GM18870 (cell line): ENCODE measurements around the gene MYO3B.

Experiments
- ATAC-seq: cut with Tn5 transposase; IDR thresholded peaks from one replicate; pipeline ENCODE4 v1.9.1; 2021; ENCODE audit warnings: moderate library complexity; ENCODE audit not compliant: unreplicated experiment

The MYO3B gene

DNA sequence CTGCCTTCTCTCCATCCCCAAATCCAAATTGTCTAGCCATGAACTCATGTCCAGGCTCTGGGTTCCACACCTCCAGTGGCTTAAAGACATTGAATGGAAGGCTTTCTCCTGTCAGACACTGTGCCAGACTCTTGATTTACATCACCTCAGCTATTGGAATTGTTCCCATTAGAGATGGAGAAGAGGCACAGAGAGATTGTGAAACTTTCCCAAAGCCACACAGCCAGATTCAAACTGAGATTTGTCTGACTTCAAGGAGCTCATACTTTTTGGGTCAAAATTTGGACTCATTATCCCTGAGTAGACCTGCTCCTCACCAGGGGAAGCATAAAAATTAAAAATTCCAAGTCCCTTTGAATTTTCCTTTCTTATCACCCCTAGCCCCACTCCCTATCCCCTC is 18.9 kb upstream of the MYO3B start:
- no peak for ATAC-seq

DNA sequence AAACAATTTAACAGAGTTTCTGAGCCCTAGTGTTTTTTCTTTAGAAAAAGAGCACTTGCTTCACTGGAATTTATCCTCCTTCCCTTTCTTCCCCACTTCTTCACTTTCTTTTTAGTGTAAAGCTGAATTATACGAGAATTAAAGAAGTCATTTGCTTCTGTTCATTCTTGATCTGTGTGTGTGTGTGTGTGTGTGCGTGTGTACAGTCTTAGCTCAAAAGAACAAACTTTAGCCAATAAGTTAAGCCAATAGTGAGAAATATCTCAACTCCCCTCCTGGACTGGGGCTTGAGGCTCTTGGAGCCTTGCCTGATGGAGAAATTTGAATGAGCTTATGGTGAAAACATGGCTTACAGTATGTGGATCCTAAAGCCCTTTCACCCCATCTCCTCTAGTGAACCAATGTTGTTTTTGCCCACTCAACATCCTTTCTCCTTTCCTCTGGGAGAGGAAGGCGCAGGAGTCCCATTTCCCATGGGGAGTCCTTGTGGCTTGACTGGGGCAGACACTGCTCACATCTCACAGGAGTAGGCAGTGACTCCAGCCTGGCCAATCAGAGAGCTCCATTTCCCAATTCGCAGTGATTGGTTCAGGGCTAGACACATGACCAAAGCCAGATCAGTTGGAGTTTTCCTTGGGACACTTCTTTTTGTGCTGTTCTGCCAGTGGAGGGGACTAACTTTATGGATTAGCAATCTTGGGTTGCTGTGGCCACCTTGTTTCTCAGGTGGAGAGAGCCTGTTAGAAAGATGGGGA is 16.3 kb upstream of the MYO3B start:
- no peak for ATAC-seq

DNA sequence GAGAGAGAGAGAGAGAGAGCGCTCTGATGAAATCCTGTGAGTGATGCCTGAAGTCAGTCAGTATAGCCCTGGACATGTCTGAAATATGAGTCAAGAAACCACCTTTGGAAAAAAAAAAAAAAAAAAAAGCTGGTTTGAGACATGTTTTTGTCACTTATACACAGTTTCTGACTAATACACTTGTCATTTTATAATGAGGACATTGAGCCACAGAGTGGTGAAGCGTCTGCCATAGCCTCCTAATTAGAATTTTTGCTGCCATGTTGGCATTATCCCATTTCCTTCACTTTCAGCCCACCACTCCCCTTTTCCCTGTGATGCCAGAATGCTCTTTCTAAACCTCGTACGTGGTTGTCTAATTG is 15.7 kb upstream of the MYO3B start:
- ATAC-seq = no peak

DNA sequence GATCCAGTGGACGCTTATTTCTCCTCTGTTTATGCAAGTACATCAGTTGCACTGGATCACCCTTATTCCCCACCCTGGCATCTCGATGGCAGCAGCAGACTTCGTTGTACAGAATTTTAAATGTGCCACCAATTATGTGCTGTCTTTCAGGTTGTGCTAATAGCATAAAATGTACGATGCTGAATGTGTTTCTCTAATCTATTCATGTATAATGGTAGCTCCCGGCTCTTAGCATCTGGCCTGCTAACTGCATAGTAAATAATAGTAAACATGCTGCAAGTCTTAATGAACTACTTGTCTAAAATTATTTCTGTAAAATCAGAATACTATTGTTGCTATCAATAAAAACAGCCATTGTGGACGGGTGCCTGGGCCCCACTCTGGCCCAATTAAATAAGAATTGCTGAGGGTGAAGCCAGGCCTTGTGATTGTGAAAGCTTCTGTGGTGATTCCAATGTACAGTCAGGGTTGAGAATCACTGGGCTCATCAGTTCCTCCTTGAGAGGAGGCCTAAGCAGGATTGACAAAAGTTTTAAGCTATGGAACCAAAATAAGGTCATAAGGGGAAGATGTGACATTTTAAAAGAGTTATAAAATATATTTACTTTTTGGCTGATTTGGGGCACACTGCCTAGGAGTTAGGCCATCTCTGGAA is 14.4 kb upstream of the MYO3B start:
- ATAC-seq = no peak

DNA sequence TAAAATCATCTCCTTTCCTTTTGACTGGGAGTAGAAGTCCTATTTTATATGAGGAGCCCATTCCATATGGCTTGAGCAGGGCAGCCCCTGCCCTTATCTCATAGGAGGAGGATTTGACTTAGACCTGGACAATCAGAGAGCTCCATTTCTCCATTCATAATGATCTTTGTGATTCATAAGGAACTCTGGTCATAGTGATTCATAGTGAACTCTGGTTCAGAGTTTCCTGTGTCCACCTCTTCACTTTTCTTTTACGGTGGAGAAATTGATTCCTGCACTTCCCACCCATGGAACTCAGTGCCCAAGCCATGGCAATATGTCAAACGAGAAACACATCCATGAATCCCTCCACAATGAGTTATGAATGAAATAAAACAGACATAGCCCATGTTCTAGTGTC is 12.8 kb upstream of the MYO3B start:
- peak; percentile 43 for ATAC-seq

DNA sequence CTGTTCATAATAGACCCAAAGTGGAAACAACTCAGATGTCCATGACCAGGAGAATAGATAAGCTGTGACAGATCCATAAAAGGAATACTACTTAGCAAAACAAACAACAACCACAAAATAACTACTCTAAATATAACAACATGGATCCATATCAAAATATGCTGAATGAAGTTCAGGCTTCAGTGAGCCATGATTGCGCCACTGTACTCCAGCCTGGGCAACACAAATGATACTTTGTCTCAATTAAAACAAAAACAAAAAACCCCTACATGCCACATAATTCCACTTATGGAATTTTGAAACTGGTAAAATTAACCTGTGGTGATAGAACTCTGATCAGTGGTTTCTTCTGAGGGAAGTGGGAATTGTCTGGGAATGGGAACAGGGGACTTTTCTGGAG is 11.2 kb upstream of the MYO3B start:
- ATAC-seq = no peak

DNA sequence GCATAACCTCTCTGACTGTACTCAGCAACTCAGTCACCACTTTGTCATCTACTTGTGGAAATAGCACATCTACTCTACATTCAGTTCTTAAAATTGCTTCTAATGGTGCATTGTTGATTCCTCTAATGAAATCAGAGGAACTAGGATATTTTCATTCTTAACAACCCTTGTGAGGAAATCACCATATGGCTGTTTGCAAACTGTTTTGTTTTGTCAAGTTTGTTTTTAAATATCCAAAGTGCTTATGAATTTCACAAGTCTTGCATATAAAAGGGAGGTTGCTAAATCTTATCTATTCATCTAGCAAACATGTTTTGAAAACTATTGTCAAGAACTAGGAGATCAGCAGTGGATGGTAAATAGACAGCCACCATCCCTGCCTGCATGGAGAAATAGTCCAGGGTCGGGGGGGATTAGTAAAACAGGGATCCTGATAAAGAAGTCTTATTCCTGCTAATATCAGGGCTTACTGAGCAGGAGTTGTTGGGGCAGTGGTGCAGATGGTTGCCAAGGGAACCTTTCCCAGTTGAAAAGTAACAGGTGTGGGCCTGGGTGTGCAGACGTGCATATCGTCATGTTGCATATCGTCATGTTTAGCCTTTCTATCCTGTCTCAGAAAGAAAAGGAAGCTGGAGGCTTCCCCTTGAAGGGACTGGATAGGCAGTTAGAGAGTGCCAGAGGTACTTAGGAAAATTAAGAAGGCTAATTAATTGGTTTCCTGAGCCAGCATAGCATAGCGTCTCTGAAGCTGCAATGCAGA is 7.5 kb upstream of the MYO3B start:
- ATAC-seq = no peak

DNA sequence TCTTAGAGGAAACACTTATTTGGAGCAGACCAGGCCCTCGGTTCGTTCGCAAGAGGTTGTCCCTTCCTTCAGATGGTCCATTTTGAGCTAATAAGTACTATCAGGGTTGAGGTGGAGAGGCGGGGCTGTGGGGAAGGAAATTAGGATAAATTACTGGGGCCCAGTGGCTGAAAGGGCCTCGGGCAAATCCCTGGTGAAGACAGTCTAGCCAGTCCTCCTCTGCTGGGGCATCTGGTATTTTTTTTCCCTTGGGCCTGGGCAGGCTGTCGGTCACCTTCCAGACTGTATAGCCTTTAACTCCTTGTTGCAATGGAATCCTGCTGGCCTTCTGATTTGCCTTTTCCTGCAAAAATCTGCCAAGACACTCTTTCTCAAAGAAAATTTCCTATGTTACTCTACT is 1.7 kb upstream of the MYO3B start:
- ATAC-seq = no peak

DNA sequence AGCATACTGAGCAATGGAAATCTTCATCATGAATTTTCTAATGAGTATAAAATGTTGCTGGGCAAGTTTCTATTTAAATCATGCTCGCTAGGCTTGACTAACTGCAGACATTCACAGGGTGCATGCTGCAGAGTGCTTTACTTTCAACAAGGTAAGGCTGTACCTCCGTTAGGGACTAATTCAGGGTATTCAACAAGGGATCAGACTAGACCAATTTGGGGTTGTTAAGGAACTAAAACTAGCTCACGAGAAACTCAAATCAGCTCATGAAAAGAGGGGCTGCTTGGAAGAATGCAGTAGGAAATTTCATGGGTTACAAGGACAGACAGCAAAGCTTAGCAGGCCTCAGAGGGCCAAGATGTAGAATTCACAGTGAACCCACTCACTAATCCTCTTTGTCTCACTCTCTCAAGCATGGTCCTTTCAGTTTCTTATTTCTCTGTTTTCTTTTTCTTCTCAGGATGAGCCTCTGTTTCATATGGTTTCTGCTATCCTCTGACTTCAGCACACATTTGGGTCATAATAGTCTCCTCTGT is 2.2 kb downstream of the MYO3B start:
- ATAC-seq = peak; percentile 84

DNA sequence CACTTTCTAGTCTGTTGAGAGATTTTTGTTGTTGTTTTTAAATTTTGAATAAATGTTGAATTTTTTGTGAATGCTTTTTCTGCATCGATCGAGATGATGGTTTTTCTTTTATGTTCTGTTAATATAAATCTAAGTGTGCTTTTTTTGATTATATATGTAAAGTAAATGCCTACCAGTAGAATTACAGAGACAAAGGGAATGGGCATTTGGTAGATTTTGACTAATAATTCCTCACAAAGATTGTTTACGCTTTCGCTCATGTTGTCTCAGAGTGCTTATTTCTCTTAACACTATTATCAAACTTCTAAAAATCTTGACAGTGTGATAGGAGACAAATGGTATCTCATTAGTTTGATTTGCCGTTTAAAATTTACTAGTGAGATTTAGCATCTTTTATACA is 3.7 kb downstream of the MYO3B start:
- ATAC-seq = no peak

DNA sequence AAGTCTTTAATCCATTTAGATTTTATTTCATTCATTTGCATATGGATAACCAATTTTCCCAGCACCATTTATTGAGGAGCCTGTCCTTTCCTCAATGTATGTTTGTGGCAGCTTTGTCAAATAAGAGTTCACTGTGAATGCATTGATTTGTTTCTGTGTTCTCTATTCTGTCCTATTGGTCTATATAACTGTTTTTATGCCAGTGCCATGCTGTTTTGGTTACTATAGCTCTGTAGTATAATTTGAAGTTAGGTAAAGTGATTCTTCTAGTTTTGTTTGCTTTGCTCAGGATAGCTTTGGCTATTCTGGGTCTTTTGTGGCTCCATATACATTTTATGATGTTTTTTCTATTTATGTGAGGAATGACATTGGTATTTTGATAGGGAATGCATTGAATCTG is 7.4 kb downstream of the MYO3B start:
- no peak for ATAC-seq

DNA sequence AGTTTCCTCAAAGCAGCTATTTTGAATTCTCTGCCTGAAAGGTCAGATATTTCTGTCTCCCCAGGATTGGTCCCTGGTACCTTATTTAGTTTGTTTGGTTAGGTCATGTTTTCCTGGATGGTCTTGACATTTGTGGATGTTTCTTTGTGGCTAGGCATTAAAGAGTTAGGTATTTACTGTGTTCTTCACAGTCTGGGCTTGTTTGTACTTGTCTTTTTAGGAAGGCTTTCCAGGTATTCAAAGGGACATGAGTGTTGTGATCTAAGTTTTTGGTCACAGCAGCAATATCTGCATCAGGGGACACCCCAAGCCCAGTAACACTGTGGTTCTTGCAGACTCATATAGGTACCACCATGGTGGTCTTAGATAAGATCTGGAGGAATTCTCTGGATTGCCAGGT is 11.8 kb downstream of the MYO3B start:
- ATAC-seq = no peak

DNA sequence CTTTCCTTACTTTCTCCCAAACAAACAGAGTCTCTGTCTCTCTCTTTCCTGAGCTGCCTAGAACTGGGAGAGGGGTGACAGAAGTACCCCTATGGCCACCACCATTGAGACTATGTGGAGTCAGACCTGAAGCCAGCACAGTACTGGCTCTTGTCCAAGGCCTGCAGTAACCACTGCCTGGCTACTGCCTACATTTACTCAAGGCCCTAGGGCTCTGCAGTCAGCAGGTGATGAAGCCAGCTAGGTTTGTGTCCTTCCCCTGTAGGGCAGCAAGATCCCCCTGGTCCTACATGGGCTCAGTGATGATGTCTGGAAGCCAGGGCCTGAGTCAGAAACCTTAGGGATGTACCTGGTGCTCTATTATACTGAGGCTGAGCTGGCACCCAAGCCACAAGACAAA is 12.2 kb downstream of the MYO3B start:
- no peak for ATAC-seq

DNA sequence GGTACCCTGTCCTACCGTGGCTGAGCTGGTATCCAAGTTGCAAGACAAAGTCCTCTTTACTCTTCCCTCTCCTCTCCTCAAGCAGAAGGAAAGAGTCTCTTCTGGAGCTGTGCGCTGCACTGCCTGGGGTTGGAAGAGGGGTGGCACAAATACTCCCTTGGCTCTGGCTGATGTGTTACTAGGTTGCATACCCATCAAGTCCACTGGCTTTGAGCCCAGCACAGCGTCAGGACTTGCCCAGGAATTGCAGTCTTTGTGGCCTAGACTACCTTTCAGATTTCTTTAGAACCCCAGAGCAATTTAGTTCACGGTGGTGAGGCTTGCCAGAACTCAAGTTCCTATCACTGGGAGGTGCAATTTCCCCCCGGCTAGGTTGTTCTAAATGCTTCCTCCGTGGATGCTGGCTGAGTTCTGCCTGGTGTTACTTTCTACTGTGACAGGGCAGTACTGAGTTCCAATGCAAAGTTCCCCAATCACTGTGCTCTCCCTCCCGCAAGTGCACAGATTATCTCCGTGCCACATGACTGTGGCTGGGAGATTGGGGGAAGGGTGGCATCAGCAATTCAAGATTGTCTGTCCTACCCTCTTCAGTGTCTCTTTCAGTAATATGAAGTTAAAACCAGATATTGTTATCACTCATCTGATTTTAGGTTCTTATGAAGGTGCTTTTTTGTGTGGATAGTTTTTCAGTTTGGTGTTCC is 13.4 kb downstream of the MYO3B start:
- no peak for ATAC-seq

DNA sequence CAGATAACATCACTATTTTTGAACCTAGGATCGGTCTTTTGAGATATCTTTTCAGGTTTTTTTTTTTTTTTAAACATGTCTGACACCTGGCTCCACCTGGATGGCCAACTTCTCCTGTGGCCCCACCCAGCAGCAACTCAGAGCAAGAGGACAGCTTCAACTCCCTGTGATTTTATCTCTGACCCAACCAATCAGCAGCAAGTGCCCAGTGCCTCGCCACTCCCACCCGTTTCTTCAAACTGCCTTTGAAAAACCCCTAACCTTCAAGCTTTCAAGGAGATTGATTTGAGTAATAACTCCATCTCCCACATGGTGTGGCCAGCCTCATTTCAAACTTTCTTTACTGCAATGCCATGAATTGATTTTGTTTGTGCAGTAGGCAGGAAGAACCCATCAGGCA is 19.0 kb downstream of the MYO3B start:
- ATAC-seq = no peak

DNA sequence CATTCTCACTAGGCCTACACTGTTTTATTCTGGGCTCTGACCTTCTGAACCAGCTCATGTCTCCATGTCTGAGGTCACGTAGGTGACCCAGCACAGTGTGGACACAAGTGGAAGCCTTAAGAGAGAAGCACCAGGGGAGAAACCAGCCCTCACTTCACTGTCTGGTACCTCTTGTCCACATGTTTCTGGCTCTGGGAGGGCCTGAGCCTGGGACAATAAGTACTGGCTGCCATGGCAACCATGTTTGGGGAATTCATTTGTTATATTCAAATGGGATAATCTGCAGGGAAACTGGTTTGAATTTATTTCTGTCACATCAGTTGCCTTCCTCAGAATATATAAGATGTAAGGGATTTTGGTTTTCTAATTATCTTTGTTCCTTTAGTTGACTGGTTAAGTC is 23.3 kb downstream of the MYO3B start:
- ATAC-seq = no peak

DNA sequence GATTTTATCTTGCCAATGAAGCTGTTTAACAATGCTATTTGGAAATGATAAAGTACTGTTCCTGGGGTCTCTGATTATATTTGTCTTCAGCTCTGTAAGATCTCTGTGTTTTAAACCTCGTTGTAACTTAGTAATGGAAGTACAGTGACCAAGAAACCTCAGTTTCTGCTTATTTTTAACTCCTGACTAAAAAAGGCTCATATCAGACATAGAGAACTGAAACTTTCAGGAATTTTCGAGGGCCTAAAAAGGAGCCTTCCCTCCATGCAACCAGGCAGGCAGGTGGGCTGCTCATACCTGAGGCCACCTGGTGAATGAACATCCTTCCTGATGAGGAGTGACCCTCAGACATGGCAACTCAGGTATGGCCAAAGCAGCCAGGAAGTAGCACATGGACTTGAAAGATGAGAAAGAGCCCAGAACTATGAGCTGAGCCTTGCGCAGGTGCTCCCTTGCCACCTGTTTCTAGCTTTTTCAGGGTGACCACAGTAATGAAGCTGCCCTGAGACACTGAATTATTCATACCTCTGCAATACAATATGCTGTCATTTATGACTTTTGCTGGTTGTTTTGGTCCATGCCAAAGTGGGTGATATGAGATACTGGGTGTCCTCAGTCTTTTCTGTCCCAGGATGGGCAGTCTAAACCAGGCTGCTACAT is 23.9 kb downstream of the MYO3B start:
- no peak for ATAC-seq

DNA sequence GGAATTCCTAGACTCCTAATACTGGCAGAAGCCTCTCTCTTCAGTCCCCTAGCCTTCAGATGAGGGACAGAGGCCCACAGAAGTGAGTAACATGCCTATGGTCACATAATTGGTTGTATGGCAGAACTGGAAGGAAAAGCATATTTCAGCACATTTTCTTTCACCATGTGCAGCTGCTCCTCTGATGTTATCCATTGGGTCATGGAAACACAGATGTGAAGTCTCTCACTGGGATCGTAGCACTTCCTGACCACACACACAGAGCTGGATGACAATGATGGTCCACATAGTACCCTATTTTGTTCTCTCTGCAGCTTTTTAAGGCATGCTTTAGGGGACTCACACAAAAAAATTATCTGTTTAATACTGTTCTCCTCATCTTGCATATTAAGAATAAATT is 24.5 kb downstream of the MYO3B start:
- ATAC-seq = no peak

DNA sequence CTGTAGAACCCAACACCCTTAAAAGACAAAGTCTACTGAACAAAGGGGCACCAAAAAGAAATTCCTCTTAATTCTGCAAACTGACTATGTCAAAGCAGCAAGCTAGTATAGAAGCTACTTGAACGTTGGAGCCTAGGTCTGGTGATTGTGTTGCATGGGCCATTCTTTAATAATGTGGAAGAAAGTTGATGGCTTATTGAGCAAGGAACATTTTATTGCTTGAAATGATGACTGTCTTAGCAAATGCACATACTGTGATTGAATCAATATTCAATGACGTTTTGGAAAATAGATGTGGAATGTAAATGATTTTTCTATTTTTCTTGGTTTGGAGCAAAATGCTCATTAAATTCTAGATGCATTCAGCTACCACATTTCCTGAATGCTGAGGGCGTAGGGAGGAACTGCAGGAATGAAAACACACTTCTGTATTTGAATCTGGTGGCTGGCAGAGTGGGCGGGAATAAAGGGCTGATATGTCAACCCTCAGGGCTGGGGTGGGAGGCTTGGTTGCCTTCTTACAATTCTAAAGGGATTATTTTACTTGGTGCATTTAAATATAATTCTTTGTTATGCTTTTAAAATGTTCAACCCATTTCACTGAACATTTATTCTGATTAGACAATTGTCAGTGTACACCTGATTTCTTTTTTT is 26.5 kb downstream of the MYO3B start:
- ATAC-seq = no peak

DNA sequence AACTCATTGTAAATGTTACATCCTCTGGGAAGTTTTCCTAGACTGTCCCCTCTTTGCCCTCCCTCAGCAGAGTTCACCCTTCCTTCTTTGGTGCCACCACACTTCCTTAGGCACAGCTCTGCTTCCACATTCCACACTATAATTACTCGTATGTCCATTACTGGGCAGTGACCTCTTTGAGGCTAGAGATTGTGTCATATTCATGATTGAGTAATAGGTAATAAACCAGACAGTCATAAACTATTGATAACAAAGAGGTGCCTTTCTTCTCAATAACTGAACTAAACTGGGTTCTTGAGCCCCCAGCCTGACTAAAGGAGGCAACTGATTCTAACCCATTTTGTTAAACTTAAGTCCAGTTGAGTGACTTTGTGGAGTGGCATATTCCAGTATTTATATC is 28.3 kb downstream of the MYO3B start:
- ATAC-seq = no peak
